ENCODE measurements around the gene C2CD4A. TPM values are rescaled to one million over a fixed set of nuclear protein-coding genes. Genes with fewer than 3 reads are reported as not detected.

Gene C2CD4A
- total and polyA plus RNA-seq, 10 of the 15 experiments (the other 5 are each of a cell fraction or from before 2014, with no cell fraction given): not detected

DNA sequence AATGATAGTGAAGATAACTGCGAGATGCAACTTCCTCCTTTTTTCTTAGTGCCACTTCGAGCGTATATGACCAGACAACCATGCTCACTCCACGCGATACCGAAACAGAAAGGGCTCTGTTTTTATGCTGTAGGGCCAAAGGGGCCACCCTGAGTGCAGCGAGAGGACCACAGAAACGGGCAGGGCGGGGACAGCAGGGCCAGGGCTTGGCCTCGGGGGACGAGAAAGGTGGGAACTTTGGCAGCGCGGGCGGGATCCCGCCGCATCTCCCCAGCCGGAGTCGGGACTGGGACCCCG, 7.0 kb upstream of the C2CD4A start (continued):
- TF ChIP-seq CUX1 (IDR thresholded peaks at IDR 0.05; ENCODE audit: insufficient replicate concordance, low read depth, low read length) (no peak), SUZ12 (IDR thresholded peaks at IDR 0.05; ENCODE audit: unreplicated experiment) (no peak), POU2F2 (IDR thresholded peaks at IDR 0.05; ENCODE audit: borderline replicate concordance, low read depth, low read length) (no peak), NFYB (IDR thresholded peaks at IDR 0.05; ENCODE audit: insufficient read depth, low read depth, low read length) (no peak), ZNF384 (IDR thresholded peaks at IDR 0.05; ENCODE audit: borderline replicate concordance, low read depth, low read length) (no peak), TCF3 (IDR thresholded peaks at IDR 0.05; ENCODE audit: borderline replicate concordance, insufficient read depth, low read depth, low read length) (no peak), NR2F1 (conservative IDR thresholded peaks at IDR 0.05) (peak; percentile 83), RFX5 (IDR thresholded peaks at IDR 0.05; ENCODE audit: low read depth, low read length) (no peak), NFXL1 (IDR thresholded peaks at IDR 0.05; ENCODE audit: borderline replicate concordance) (no peak), SKIL (IDR thresholded peaks at IDR 0.05; ENCODE audit: low read depth, poor library complexity, severe bottlenecking) (no peak), TBL1XR1 (IDR thresholded peaks at IDR 0.05; ENCODE audit: low read depth, low read length) (no peak), PRDM15 (CRISPR knock-in tag; IDR thresholded peaks at IDR 0.05) (no peak), JUNB (IDR thresholded peaks at IDR 0.05) (no peak), MTA2 (IDR thresholded peaks at IDR 0.05; ENCODE audit: low read depth) (peak; percentile 14; the same call in 1 of the 2 replicates), STAT3 (IDR thresholded peaks at IDR 0.05; ENCODE audit: low read depth, low read length) (no peak), PAX5 (IDR thresholded peaks at IDR 0.05; ENCODE audit: borderline replicate concordance, low read depth, low read length) (peak; percentile 31; the same call in 1 of the 2 replicates)
- TF ChIP-seq, protein P1, sequence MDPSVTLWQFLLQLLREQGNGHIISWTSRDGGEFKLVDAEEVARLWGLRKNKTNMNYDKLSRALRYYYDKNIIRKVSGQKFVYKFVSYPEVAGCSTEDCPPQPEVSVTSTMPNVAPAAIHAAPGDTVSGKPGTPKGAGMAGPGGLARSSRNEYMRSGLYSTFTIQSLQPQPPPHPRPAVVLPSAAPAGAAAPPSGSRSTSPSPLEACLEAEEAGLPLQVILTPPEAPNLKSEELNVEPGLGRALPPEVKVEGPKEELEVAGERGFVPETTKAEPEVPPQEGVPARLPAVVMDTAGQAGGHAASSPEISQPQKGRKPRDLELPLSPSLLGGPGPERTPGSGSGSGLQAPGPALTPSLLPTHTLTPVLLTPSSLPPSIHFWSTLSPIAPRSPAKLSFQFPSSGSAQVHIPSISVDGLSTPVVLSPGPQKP (IDR thresholded peaks at IDR 0.05; ENCODE audit: low read depth, low read length): no peak
- TF ChIP-seq, protein P2, sequence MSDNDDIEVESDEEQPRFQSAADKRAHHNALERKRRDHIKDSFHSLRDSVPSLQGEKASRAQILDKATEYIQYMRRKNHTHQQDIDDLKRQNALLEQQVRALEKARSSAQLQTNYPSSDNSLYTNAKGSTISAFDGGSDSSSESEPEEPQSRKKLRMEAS (IDR thresholded peaks at IDR 0.05; ENCODE audit: low read depth, low read length): no peak

Data from GM12878 (cell line).